Peyer's patch (tissue), 4 donors: Measurements from ENCODE around the gene WRNIP1.

Experiments
- CTCF ChIP-seq, 6 experiments: fragments of 450-650 bp in 4 of 6; fragments of 200-600 bp in 2 of 6; sonication (generic) in 1 of 6; IDR thresholded peaks; one replicate each; pipeline ENCODE4 v1.5.1; 2017 to 2019; ENCODE audit warnings: antibody characterized with exemption in 6 of 6, mild to moderate bottlenecking in 3 of 6, moderate library complexity in 1 of 6
- POLR2A ChIP-seq, 2 donors: fragments of 450-650 bp; IDR thresholded peaks; one replicate each; pipeline ENCODE4 v1.5.1; 2017; ENCODE audit warnings: antibody characterized with exemption in 2 of 2, mild to moderate bottlenecking in 2 of 2, moderate library complexity in 2 of 2

GRCh38 chr6:2725999-2726567, 39.1 kb upstream of the WRNIP1 start:
- no peak for TF ChIP-seq POLR2A (IDR thresholded peaks at IDR 0.05)
- TF ChIP-seq CTCF (IDR thresholded peaks at IDR 0.05): no peak
